Measurements from ENCODE around the gene OXER1.

OXER1 gene

DNA sequence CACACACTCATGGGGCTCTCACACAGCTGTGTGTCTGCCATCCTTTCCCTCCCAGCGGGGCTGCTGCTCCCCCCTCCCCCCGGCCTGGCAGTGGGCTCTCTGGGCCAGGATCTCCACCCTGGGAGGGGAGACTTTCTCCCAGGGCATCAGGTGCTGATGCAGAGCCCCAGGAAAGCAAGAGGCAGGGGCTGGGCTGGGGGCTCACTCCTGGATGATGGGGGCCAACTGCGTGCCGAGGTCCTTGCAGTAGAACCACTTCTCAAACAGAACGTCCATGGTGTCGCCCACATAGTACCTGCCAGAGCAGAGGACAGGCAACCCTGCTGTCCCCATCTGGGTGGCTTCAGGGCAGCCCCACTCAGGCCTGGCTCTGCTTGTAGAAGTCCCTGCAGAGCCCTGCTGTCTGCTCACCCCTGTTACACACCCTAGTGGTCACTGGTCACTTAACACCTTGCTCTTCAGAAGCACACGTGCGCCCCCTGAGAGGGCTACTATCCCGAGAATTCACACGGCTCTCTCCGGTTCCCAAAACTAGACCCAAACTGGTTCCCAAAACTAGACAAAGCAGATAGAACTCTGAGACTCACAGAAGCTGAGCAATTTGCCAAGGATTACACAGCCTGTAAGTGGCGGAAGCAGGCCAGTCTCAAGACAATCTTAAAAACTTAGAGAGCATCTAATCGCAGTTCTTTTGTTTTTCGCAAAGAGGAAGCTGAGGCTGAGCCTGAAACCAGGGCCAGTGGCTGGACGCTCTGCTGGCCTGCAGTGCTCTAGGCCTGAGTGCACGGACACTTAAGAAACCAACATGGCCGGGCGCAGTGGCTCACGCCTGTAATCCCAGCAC lies 6.6 kb upstream of the OXER1 start:
- TF ChIP-seq, protein P1, sequence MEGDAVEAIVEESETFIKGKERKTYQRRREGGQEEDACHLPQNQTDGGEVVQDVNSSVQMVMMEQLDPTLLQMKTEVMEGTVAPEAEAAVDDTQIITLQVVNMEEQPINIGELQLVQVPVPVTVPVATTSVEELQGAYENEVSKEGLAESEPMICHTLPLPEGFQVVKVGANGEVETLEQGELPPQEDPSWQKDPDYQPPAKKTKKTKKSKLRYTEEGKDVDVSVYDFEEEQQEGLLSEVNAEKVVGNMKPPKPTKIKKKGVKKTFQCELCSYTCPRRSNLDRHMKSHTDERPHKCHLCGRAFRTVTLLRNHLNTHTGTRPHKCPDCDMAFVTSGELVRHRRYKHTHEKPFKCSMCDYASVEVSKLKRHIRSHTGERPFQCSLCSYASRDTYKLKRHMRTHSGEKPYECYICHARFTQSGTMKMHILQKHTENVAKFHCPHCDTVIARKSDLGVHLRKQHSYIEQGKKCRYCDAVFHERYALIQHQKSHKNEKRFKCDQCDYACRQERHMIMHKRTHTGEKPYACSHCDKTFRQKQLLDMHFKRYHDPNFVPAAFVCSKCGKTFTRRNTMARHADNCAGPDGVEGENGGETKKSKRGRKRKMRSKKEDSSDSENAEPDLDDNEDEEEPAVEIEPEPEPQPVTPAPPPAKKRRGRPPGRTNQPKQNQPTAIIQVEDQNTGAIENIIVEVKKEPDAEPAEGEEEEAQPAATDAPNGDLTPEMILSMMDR (IDR thresholded peaks at IDR 0.05; ENCODE audit: insufficient read depth, low read depth, low read length, missing control alignments), result peak; percentile 21
- no peak overlapping the region for H3K4me3 ChIP-seq (ENCODE audit: low read length)
- peak; percentile 32 for DNase-seq (ENCODE audit: low read depth)

DNA sequence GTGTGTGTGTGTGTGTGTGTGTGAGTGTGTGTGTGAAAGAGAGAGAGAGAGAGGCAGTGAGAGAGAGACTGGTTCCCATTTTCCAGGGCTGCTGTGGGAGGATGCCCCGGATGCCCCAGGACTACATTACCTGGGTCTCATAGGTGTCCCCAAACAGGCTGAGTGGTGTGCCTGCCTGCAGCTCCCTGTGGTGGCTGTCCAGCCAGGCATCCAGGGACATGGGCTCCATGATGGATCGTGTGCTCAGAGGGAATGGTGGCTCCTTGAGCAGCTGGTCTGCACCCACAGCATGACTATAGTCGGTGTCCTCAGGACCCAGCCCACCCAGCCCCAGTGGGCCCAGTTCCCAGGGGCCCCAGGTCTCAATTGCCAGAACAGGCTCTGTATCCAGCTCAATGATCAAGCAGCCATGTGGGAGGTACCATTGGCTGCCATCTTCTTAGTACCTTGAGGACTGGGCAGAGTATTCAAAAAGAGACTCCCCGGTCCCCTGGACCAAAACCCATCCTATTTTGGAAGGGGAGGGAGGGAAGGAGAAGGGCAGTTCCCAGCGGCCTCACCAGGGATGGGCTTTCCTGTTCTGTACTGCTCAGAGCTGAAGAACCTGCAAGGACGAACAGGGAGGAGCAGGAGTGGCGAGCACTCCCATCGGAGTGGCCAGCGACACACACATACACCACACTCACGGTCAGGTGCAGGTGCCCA lies 5.8 kb upstream of the OXER1 start:
- H3K4me3 ChIP-seq (ENCODE audit: low read length), result no peak overlapping the region
- no peak for DNase-seq (ENCODE audit: low read depth)
- TF ChIP-seq, protein P1 (IDR thresholded peaks at IDR 0.05; ENCODE audit: insufficient read depth, low read depth, low read length, missing control alignments), result no peak

DNA sequence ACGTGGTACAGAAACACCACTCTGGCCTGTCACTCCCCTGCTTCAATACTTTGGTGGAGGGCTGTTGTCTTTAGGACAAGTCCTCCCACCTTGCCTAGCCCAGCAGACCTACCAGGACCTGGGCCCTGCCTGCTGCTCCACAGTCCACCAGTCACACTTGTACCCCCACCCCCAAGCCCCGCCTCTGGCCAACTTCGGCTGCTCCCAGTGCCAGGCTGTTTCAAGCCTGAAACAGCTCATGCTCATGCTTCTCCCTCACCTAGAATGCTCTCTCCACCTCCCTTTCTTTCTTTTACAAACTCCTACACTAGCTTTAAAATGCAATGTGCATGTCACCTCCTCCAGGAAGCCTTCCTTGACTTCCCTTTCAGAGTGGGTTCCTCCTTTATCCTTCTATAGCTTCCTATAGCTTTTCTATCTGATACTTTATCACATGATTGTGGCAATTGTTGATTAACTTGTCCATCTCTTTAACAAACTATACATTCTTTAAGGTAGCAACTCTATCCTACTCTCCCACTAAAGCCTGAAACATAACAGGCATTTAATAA lies 4.8 kb upstream of the OXER1 start:
- H3K4me3 ChIP-seq (ENCODE audit: low read length), result no peak overlapping the region
- DNase-seq (ENCODE audit: low read depth), result no peak
- TF ChIP-seq, protein P1 (IDR thresholded peaks at IDR 0.05; ENCODE audit: insufficient read depth, low read depth, low read length, missing control alignments), result no peak

DNA sequence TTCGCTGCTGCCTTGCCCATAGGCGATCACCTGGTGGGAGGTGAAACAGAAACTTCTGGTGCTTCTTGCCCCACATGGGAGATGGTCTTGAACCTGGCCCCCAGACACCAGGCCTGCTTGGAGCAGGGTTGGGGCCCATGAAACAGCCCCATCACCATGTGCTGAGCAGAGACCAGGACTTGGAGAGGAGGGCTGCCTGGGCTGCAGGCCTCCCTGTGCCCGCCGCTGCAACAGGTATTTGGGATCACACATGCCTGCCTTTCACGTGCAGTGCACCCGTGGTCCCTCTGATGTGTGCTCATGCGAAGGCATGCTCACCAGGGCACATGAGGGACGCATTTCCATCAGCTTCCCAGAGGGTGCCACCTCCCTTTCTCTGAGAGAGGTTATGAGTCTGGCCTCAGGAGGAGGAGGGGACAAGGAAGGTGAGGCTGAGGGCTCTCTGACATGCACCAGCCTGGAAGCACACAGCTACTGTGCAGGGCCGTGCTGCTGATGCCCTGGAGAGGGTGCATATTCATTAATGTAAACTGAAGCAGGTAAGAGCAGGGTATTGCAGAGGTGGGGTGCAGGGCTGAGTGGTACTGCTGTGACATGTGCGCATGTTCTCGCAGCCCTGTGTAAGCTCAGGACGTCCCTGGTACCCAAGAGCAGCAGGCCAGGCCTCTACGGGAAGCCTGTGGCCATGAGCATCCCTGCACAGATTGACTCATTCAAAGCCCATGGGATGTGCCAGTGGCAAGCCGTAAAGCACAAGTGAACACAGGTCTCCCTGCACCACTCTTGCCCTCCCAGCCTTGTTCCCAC lies 4.2 kb upstream of the OXER1 start:
- H3K4me3 ChIP-seq (ENCODE audit: low read length), result no peak overlapping the region
- TF ChIP-seq, protein P1 (IDR thresholded peaks at IDR 0.05; ENCODE audit: insufficient read depth, low read depth, low read length, missing control alignments), result no peak
- DNase-seq (ENCODE audit: low read depth), result no peak

DNA sequence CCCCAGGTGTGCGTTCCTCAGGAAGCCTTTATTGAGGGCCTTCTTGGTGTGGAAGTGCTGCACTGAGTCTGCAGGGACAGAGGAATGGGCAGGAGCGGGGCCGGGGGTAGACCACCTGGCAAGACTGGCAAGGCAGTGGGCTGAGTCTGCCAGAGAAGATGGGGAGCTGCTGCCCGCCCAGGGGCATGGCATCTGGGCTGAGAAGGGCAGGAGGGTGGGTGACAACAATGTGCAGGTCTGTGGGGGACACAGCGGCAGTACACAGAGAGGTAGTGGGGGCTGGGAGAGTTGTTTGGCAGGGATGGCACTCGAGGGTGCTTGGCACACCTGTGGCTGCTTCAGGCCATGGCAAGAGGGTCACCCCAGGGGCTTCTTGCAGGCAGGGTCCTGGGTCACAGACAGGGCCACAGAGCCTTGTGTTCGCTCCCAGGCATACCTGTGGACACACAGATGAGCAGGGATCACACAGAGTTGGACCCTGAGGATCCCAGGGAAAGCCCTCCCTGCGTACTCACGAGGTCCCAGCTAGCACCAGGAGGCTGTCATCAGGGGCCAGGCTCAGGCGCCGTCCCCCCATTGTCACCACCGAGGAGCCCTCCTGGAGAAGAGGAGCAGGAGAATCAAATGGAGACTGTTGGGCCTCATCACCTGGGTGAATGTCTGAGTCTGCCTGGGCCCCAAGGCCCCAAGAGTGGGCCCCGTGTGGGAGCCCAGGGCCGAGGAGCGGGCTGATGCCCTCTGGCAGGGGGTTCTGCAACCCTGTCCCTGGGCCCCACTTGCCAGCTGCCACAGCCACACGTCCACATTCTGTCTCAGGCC lies 3.4 kb upstream of the OXER1 start:
- TF ChIP-seq, protein P1 (IDR thresholded peaks at IDR 0.05; ENCODE audit: insufficient read depth, low read depth, low read length, missing control alignments), result no peak
- H3K4me3 ChIP-seq (ENCODE audit: low read length), result no peak overlapping the region
- DNase-seq (ENCODE audit: low read depth), result no peak

DNA sequence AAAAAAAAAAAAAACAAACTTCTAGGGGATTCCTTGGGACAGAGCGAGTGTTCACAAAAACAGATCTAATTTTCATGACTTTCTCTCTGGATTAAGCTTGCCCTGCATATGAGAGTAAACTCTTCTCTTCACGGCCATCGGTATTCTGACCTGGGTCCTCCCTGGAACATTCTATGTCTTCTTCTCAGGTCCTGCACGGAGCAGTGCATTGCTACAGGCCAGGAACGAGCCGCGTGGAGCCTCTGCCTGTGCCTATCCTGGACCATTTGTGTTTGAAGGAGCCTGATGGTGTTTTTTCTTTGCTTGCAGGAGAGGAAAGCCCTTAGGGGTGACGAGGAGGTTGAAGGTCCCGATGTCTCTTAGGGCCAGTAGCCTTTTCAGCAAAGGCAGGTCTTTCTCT lies 1.8 kb upstream of the OXER1 start:
- TF ChIP-seq, protein P1 (IDR thresholded peaks at IDR 0.05; ENCODE audit: insufficient read depth, low read depth, low read length, missing control alignments), result no peak
- H3K4me3 ChIP-seq (ENCODE audit: low read length), result no peak overlapping the region
- no peak for DNase-seq (ENCODE audit: low read depth)

All from epithelial cell of esophagus (primary cell).